ENCODE results near the gene CCNF.

Gene CCNF

DNA sequence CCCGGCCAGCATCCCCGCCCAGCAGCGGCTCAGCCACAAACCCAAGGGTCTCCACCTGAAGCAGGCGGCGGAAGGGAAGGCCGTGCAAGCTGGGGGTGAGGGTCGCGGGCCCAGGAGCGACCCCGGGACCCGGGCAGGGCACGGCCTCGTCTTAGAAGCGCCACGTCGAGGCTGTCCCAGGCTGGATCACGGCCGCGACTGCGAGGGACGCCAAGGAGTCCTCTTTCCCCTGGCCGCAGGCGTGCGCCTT is 538 bp upstream of the CCNF start:
- TF ChIP-seq GABPA (IDR thresholded peaks at IDR 0.05; ENCODE audit: low read depth) (no peak), POLR2AphosphoS5 (IDR thresholded peaks at IDR 0.05; ENCODE audit: low read depth) (no peak), SPI1 (IDR thresholded peaks at IDR 0.05; ENCODE audit: borderline replicate concordance, low read depth) (no peak)
- TF ChIP-seq, protein P1, sequence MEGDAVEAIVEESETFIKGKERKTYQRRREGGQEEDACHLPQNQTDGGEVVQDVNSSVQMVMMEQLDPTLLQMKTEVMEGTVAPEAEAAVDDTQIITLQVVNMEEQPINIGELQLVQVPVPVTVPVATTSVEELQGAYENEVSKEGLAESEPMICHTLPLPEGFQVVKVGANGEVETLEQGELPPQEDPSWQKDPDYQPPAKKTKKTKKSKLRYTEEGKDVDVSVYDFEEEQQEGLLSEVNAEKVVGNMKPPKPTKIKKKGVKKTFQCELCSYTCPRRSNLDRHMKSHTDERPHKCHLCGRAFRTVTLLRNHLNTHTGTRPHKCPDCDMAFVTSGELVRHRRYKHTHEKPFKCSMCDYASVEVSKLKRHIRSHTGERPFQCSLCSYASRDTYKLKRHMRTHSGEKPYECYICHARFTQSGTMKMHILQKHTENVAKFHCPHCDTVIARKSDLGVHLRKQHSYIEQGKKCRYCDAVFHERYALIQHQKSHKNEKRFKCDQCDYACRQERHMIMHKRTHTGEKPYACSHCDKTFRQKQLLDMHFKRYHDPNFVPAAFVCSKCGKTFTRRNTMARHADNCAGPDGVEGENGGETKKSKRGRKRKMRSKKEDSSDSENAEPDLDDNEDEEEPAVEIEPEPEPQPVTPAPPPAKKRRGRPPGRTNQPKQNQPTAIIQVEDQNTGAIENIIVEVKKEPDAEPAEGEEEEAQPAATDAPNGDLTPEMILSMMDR (IDR thresholded peaks at IDR 0.05; ENCODE audit: insufficient read depth, low read length) = no peak
- TF ChIP-seq, protein P2, sequence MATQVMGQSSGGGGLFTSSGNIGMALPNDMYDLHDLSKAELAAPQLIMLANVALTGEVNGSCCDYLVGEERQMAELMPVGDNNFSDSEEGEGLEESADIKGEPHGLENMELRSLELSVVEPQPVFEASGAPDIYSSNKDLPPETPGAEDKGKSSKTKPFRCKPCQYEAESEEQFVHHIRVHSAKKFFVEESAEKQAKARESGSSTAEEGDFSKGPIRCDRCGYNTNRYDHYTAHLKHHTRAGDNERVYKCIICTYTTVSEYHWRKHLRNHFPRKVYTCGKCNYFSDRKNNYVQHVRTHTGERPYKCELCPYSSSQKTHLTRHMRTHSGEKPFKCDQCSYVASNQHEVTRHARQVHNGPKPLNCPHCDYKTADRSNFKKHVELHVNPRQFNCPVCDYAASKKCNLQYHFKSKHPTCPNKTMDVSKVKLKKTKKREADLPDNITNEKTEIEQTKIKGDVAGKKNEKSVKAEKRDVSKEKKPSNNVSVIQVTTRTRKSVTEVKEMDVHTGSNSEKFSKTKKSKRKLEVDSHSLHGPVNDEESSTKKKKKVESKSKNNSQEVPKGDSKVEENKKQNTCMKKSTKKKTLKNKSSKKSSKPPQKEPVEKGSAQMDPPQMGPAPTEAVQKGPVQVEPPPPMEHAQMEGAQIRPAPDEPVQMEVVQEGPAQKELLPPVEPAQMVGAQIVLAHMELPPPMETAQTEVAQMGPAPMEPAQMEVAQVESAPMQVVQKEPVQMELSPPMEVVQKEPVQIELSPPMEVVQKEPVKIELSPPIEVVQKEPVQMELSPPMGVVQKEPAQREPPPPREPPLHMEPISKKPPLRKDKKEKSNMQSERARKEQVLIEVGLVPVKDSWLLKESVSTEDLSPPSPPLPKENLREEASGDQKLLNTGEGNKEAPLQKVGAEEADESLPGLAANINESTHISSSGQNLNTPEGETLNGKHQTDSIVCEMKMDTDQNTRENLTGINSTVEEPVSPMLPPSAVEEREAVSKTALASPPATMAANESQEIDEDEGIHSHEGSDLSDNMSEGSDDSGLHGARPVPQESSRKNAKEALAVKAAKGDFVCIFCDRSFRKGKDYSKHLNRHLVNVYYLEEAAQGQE (IDR thresholded peaks at IDR 0.05; ENCODE audit: insufficient replicate concordance, low read depth) = no peak
- DNase-seq (ENCODE audit: low read depth in 1 of 2, low spot score in 1 of 2) = no peak
- peak overlapping the region; percentile 59 for H3K27ac ChIP-seq (replicated peaks)
- peak overlapping the region; percentile 62 for H3K4me3 ChIP-seq (replicated peaks; ENCODE audit: insufficient read depth, low read length)
- H3K27me3 ChIP-seq (ENCODE audit: insufficient read depth, poor library complexity, severe bottlenecking) = no peaks in the 10 kb centered on the region

DNA sequence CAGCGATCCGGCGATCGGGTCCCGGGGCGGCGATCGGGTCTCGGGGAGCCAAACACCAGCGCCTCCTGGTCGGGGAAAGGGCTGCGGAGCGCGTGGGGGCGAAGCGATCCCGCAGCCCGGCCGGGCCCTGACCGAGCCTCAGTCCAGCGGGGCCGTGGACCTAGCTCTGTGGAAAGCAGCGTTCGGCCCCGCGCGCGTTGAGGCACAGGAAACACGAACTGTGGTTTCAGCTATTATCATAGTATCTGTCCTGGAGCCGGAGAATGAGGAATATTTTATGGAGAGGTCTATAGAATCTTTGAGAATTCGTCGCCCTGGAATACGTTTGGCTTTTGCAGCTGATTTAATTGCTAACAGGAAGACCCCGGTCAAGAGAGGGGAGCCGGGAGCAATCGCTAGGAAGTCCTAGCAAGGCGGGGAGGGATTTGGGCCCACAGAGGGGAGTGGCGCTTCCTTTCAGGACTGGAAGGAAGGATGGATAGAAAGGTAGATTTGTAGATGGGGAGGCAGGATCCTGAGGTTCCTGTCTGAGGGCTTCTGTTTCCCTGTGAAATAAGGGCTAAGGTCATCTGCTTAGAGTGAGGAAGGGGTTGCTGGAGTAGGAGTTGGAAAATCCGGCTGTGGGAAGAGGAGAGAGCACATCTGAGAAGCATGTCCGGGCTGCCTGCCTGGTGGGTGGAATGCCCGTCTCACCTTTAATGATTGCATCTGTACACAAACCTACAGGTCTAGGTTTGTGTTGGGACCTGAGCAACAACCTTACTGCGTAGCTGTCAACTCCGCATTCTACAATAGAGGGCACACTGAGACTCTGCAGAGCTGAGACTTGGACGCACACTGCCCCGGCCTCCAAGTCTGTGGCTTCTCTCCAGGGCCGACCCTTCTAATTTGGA is 770 bp downstream of the CCNF start:
- DNase-seq (ENCODE audit: low read depth in 1 of 2, low spot score in 1 of 2) = peak in 1 of 2 experiments; percentile 26
- TF ChIP-seq POLR2AphosphoS5 (IDR thresholded peaks at IDR 0.05; ENCODE audit: low read depth) = no peak
- TF ChIP-seq, protein P1 (IDR thresholded peaks at IDR 0.05; ENCODE audit: insufficient read depth, low read length) = peak; percentile 7
- H3K27ac ChIP-seq (replicated peaks) = peak overlapping the region; percentile 67
- H3K27me3 ChIP-seq (ENCODE audit: insufficient read depth, poor library complexity, severe bottlenecking) = no peaks in the 10 kb centered on the region
- peak overlapping the region; percentile 83 for H3K4me3 ChIP-seq (replicated peaks; ENCODE audit: insufficient read depth, low read length)

DNA sequence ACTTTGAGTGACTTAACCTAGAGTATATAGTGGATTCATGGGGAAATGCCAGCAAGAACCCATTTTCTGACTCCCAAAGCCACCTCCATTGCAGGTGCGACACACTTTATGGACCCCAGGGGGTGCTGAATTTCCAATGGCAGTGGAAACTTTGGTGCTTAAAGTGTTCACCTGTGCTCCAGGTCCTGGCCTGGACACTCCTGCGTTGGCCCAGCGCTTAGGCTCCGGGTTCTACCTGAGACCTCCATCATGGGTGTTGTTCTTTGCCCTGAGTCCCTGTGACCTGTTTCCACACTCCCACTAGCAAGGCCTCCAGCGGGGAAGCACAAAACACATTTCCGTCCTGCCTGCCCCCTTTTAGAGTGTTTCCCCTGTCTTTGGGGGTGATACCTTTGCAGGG is 3.0 kb downstream of the CCNF start:
- TF ChIP-seq, protein P1 (IDR thresholded peaks at IDR 0.05; ENCODE audit: insufficient read depth, low read length) = no peak
- TF ChIP-seq POLR2AphosphoS5 (IDR thresholded peaks at IDR 0.05; ENCODE audit: low read depth) (no peak), SPI1 (IDR thresholded peaks at IDR 0.05; ENCODE audit: borderline replicate concordance, low read depth) (no peak), GABPA (IDR thresholded peaks at IDR 0.05; ENCODE audit: low read depth) (no peak)
- TF ChIP-seq, protein P2 (IDR thresholded peaks at IDR 0.05; ENCODE audit: insufficient replicate concordance, low read depth) = no peak
- Histone ChIP-seq H3K4me3 (replicated peaks; ENCODE audit: insufficient read depth, low read length) (no peak overlapping the region), H3K27ac (replicated peaks) (no peak overlapping the region), H3K27me3 (ENCODE audit: insufficient read depth, poor library complexity, severe bottlenecking) (no peaks in the 10 kb centered on the region)
- no peak for DNase-seq (ENCODE audit: low read depth in 1 of 2, low spot score in 1 of 2)
